Heart left ventricle (tissue), 16 donors: ENCODE results near the gene FN3K. TPM values are rescaled to one million over a fixed set of nuclear protein-coding genes. Genes with fewer than 3 reads are reported as not detected.
A peak's percentile ranks its signal among the peaks of the same experiment; 100 is the strongest.

Source experiments
- ATAC-seq, 4 donors: fragments of 200-7000 bp; cut with Tn5 transposase; one replicate each; pipeline ENCODE4 v1.9.1; 2020 to 2022; ENCODE audit warnings: moderate library complexity in 4 of 4, mild to moderate bottlenecking in 3 of 4, moderate number of reproducible peaks in 1 of 4
- DNase-seq, 5 donors: peaks; one replicate each; pipeline ENCODE4 v3.0.0-alpha.2; 2020
- H3K27ac ChIP-seq, 12 donors: fragments of 200-600 bp; sonication (generic) in 4 of 12; one replicate each; pipeline versions ENCODE4 v1.5.0 to v1.8.0; 2016 to 2022; ENCODE audit warnings: mild to moderate bottlenecking in 2 of 12
- H3K27me3 ChIP-seq, 9 donors: fragments of 200-600 bp; sonication (generic) in 2 of 9; one replicate each; pipeline versions ENCODE4 v1.5.1 to v1.8.0; 2016 to 2022; ENCODE audit warnings: mild to moderate bottlenecking in 3 of 9
- H3K36me3 ChIP-seq, 9 donors: fragments of 200-600 bp; sonication (generic) in 2 of 9; one replicate each; pipeline versions ENCODE4 v1.5.0 to v1.8.0; 2018 to 2022; ENCODE audit warnings: mild to moderate bottlenecking in 2 of 9
- H3K4me1 ChIP-seq, 12 donors: fragments of 200-600 bp; sonication (generic) in 4 of 12; one replicate each; pipeline versions ENCODE4 v1.5.0 to v1.8.0; 2016 to 2022; ENCODE audit warnings: mild to moderate bottlenecking in 3 of 12
- H3K4me3 ChIP-seq, 12 donors: fragments of 200-600 bp; sonication (generic) in 4 of 12; one replicate each; pipeline versions ENCODE4 v1.5.0 to v1.8.0; 2017 to 2022; ENCODE audit warnings: mild to moderate bottlenecking in 9 of 12, moderate library complexity in 4 of 12
- H3K9me3 ChIP-seq, 12 donors: fragments of 200-600 bp; sonication (generic) in 4 of 12; one replicate each; pipeline versions ENCODE4 v1.5.0 to v1.8.0; 2016 to 2022; ENCODE audit warnings: mild to moderate bottlenecking in 1 of 12
- POLR2A ChIP-seq, 2 donors: fragments of 450-650 bp; IDR thresholded peaks; one replicate each; pipeline ENCODE4 v1.6.1; 2017; ENCODE audit warnings: antibody characterized with exemption in 2 of 2, mild to moderate bottlenecking in 2 of 2, moderate library complexity in 2 of 2
- WGBS, 4 donors: extraction: QIAGEN DNeasy Blood & Tissue Kit in 2 of 4; methylation state at CpG; one replicate each; pipeline versions ENCODE4 v1.1.5 to v1.1.7; 2013 to 2018; 5-methylcytosine and 5-hydroxymethylcytosine counted together
- intact Hi-C, 10 donors: fragments of 100-400 bp; cut with DNase I; formaldehyde crosslinking; loops; one replicate each; pipeline versions ENCODE4 v1.11.1 to v1.14.2; 2022
- polyA plus RNA-seq, 2 donors: library from polyadenylated mRNA; stranded (reverse); fragments of 200-250 nt; gene quantifications; one replicate each; pipeline ENCODE4 v1.2.3, GENCODE V29; 2013
- total RNA-seq, 9 donors: library from RNA; depleted of rRNA in 2 of 9; stranded (reverse); fragments of >200 nt in 2 of 9; fragmentation: NEBNext Ultra II Directional in 3 of 9; extraction: Animal tissue kit (Norgen Biotek cat#: 25700) in 3 of 9; gene quantifications; one replicate each; pipeline versions ENCODE4 v1.1.0 to v1.2.4, GENCODE V29; 2016 to 2023
- TF ChIP-seq, protein P1 (sequence below), 12 donors: fragments of 200-600 bp; sonication (generic) in 4 of 12; IDR thresholded peaks; one replicate each; pipeline versions ENCODE4 v1.5.0 to v1.8.0; 2018 to 2022; ENCODE audit warnings: antibody characterized with exemption in 12 of 12, mild to moderate bottlenecking in 5 of 12
- donor health status: ischemic (EF 13 %, LVEDD 7.1; RV severe dilation, severe dysfunction).
- donor health status: healthy with polysubstance abuse.
- donor health status: DM: no; HTN: yes; CAD: no.
- donor health status: DM: no; HTN: no; CAD: no.
- donor health status: ischemic (EF 25% LVEDD 6.9; RV normal size, moderate dysfunction).
- donor health status: ischemic (EF 25% LVEDD 5.7; RV mildly dilated, moderate dysfunction).
- donor health status: healthy.
- donor health status: DM: yes; HTN: yes; CAD: no.
- donor health status: ischemic (EF 35%, LVEDD 5.7; RV mildly dilated, moderate dysfunction).
- donor health status: nonischemic (EF 11% LVEDD 7.7; RV severe dilation, severe dysfunction).
- donor health status: DM: yes; HTN: yes; CAD: no.
- donor health status: PGD.
- donor health status: ischemic (EF 29% LVEDD 5.4; RV normal size, mild dysfunction).
- donor health status: nonischemic (EF 23%, LVEDD 6.1; RV moderate dilation, normal function).

FN3K gene
- total and polyA plus RNA-seq, 11 donors, result 15.5 to 121 (median 69.4) TPM

DNA sequence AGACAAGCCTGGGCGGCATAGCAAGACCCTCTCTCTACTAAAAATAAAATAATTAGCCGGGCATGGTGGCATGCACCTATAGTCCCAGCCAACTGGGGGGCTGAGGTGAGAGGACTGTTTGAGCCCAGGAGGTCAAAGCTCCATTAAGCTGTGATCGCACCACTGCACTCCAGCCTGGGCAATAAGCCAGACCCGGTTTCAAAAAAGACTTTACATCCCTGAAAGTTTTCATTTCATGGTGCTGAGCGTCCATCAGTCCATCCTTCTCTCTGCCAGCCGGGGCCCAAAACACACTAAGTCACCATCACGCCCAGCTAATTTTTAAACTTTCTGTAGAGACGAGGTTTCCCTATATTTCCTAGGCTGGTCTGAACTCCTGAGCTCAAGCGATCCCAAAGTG lies 47.5 kb upstream of the FN3K start:
- WGBS, 4 donors, result 93 to 96% (median 95%) methylated on average over 8 to 9 of the region's 9 CpGs
- Histone ChIP-seq H3K27me3 (no peaks in the 10 kb centered on the region), H3K27ac (peak overlapping the region in 7 of 12 donors; percentile 1 to 86 (median 32)), H3K4me3 (no peak overlapping the region), H3K9me3 (no peaks in the 10 kb centered on the region), H3K4me1 (peaks cover 0 to 15% (median 0%) of the 10 kb centered on the region in 12 donors), H3K36me3 (peaks cover 0 to 8% (median 0%) of the 10 kb centered on the region in 9 donors)
- TF ChIP-seq, protein P1, sequence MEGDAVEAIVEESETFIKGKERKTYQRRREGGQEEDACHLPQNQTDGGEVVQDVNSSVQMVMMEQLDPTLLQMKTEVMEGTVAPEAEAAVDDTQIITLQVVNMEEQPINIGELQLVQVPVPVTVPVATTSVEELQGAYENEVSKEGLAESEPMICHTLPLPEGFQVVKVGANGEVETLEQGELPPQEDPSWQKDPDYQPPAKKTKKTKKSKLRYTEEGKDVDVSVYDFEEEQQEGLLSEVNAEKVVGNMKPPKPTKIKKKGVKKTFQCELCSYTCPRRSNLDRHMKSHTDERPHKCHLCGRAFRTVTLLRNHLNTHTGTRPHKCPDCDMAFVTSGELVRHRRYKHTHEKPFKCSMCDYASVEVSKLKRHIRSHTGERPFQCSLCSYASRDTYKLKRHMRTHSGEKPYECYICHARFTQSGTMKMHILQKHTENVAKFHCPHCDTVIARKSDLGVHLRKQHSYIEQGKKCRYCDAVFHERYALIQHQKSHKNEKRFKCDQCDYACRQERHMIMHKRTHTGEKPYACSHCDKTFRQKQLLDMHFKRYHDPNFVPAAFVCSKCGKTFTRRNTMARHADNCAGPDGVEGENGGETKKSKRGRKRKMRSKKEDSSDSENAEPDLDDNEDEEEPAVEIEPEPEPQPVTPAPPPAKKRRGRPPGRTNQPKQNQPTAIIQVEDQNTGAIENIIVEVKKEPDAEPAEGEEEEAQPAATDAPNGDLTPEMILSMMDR (IDR thresholded peaks at IDR 0.05), result no peak
- no peak for TF ChIP-seq POLR2A (IDR thresholded peaks at IDR 0.05)
- intact Hi-C loops, result no loop called here
- ATAC-seq (no peak), DNase-seq (peak in 1 of 5 donors; percentile 0)

DNA sequence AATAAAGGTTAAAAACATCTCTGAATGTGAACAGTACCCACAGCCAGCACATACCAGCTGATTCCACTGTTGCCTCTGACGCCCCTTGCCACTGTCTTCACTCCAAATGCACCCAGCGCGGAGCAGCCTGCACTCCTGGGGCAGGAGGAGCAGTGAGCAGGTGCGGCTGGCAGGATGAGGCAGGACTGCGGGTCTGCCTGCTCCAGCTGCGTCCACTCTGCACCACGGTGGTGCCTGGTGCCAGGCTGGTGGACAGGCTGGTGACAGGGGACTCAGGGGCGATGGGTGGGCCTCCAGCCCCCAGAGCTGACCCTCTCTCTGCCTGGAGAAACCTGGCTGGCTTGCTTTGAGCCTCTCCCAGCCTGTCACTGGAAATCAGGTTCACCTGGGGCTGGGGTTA lies 46.3 kb upstream of the FN3K start:
- peak in 1 of 4 donors; percentile 9 for ATAC-seq
- intact Hi-C loops, result no loop called here
- H3K27ac ChIP-seq, result peak overlapping the region in 1 of 12 donors; percentile 86
- H3K4me3 ChIP-seq, result no peak overlapping the region
- peaks cover 0 to 15% (median 0%) of the 10 kb centered on the region in 12 donors for H3K4me1 ChIP-seq
- no peaks in the 10 kb centered on the region for H3K27me3 ChIP-seq
- 82 to 95% (median 87%) methylated on average over 6 to 8 of the region's 8 CpGs for WGBS, 4 donors
- peaks cover 0 to 8% (median 0%) of the 10 kb centered on the region in 9 donors for H3K36me3 ChIP-seq
- TF ChIP-seq POLR2A (IDR thresholded peaks at IDR 0.05), result no peak
- TF ChIP-seq, protein P1 (IDR thresholded peaks at IDR 0.05), result no peak
- H3K9me3 ChIP-seq, result peaks cover 0 to 5% (median 0%) of the 10 kb centered on the region in 12 donors
- peak in 1 of 5 donors; percentile 5 for DNase-seq

DNA sequence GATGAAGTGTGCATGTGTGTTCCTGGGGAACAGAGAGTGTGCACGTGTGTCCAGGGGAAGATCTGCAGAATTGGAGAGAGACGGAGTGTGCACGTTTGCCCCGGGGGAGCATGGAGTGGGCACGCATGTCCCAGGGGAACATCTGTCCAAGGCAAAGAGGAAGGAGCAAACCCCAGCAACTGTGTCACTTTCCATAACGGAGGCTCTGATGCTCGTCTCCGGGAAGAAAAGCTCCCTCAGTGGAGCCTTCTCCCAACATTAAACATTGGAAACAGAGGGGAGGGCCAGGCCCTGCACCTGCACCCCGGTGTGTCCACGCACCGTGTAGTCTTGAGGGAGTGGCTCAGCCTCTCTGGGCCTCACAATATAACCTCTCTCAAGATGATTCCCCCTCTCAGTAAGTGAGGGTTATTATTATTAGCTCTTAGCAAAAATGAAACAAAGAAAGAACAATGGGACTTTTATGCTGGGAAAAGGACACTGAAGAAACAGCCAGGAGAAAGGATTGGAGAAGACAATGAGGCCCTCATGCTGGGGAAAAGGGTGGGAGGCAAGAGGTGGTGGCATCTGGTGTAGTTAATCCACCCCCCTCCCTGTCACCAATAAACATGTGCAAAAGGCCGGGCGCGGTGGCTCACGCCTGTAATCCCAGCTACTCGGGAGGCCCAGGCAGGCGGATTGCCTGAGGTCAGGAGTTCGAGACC lies 44.5 kb upstream of the FN3K start:
- H3K9me3 ChIP-seq, result peaks cover 0 to 16% (median 7%) of the 10 kb centered on the region in 12 donors
- 81 to 88% (median 83%) methylated on average over 18 of the region's 18 CpGs for WGBS, 4 donors
- ATAC-seq (no peak), DNase-seq (no peak)
- no peak for TF ChIP-seq POLR2A (IDR thresholded peaks at IDR 0.05)
- TF ChIP-seq, protein P1 (IDR thresholded peaks at IDR 0.05), result no peak
- intact Hi-C loops, result no loop called here
- H3K27ac ChIP-seq, result no peak overlapping the region
- H3K27me3 ChIP-seq, result no peaks in the 10 kb centered on the region
- no peak overlapping the region for H3K4me3 ChIP-seq
- H3K4me1 ChIP-seq, result peaks cover 0 to 15% (median 0%) of the 10 kb centered on the region in 12 donors
- H3K36me3 ChIP-seq, result peaks cover 0 to 3% (median 0%) of the 10 kb centered on the region in 9 donors

DNA sequence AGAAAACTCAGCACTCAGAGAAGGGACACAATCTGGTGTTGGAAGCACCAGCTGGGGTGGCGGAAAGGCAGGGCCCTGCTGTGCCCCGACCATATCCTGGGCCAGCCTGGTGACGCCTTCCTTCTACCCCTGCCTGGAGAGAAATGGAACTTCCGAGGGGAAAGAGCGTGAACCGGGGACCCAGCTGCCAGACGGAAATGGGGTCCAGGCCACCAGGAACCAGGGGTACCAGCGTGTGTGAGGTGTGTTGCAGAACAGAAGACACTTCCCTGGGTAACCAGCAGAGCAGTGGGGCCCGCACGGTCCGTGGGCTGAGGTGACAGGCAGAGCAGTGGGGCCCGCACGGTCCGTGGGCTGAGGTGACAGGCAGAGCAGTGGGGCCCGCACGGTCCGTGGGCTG lies 43.7 kb upstream of the FN3K start:
- no peak for ATAC-seq

More for the DNA sequence above, 43.7 kb upstream of the FN3K start:
- Histone ChIP-seq H3K27ac (no peak overlapping the region), H3K4me1 (peaks cover 0 to 12% (median under 1%) of the 10 kb centered on the region in 12 donors), H3K9me3 (peaks cover 0 to 16% (median 7%) of the 10 kb centered on the region in 12 donors), H3K36me3 (peaks cover 0 to 3% (median 0%) of the 10 kb centered on the region in 9 donors), H3K4me3 (no peak overlapping the region), H3K27me3 (no peaks in the 10 kb centered on the region)
- whole genome bisulfite sequencing, 4 donors, result 87 to 96% (median 93%) methylated on average over 11 to 14 of the region's 17 CpGs
- intact Hi-C loops, result no loop called here
- peak in 1 of 5 donors; percentile 19 for DNase-seq
- TF ChIP-seq, protein P1 (IDR thresholded peaks at IDR 0.05), result no peak
- no peak for TF ChIP-seq POLR2A (IDR thresholded peaks at IDR 0.05)
